GM12872 (cell line): Measurements from ENCODE around the gene COX6A1.

ENCODE experiments used
- CTCF ChIP-seq: IDR thresholded peaks from 3 replicates; pipeline ENCODE4 v1.5.1; 2011; ENCODE audit warnings: low read depth, mild to moderate bottlenecking, low read length, moderate library complexity; ENCODE audit not compliant: insufficient read depth

Gene COX6A1

DNA sequence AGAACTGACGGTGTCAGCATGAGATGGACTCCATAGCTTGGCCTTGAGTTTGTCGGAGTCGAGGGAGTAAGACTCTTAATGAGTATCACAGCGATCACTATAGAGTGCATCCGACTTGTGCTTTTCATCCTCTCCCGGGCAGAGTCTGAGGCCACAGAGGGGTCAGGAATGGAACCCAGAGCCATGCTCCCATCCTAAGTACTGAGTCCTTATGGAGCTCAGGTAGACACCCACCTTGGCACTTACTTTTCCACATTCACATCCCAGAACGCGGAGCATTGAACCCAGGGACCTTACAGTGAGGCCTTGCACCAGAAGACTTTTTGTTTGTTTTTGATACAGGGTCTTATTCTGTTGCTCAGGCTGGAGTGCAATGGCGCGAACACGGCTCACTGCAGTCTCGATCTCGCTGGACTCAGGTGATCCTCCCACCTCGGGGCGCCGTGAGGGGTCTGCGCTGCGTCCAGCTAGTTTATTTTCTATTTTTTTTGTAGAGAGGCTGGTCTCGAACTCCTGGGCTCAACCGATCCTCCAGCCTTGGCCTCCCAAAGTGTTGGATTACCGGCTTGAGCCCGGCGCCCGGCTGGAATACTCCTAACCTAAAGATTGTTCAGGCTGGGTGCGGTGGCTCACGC lies 32.4 kb downstream of the COX6A1 start:
- TF ChIP-seq CTCF, result no peak

DNA sequence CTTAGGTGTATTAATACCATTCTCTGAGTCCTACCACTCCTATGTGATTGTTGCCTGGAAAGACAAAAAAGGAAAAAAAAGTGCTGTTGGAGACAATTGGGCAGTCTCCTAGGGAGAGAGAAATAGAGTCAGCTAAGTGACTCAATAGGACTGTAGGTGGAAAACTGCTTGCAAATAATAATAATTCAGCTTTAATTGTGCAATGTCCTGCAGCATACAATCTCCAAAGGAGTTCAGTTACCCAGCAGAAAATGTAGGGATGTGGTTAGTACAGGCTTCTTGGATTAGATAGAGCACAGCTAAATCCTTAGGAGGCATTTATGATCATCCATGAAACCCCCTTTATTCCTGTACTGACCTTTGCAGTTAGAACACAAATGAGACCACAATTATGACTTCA lies 34.6 kb downstream of the COX6A1 start:
- no peak for TF ChIP-seq CTCF

DNA sequence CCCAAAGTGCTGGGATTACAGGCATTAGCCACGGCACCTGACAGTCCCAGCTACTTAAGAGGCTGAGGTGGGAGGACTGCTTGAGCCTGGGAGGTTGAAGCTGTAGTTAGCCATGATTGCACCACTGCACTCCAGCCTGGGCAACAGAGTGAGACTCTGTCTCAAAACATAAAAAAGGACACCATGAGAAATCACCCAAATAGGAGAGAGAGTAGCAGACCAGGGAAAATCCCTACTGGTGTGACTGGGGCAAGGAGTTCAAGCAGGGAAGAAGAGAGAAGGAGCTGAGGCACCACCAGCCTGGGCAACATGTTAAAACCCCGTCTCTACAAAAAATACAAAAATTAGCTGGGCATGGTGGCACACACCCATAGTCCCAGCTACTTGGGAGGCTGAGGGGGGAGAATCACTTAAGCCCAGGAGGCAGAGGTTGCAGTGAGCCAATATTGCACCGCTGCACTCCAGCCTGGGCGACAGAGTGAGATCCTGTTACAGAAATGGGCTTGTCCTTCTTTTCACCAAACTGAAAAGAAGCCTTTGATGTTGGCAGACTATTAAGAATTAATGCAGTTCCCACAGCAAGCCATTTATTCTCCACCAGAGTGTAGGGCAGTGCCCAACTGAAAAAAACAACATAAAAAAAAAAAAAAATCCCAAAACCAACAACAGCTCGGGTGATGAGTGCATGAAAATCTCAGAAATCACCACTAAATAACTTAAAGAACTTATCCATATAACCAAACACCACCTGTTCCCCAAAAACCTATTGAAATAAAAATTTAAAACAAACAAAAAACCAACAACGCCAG lies 36.1 kb downstream of the COX6A1 start:
- no peak for TF ChIP-seq CTCF

DNA sequence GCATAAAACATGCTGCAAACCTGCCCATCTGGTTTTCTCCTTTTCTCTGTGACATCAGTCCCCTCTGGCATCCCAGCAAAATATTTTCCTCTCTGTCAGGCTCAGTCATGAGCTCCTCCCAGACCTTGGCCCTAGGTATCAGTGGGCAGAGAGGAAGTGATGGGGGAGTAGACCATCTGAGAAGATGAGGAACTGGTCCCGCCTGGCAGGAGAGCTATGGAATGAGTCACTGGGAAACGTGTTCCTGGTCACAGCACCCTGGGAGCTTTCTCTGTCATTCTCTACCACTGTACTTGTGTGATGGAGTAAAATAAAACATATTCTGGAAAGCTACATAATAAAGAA lies 36.7 kb downstream of the COX6A1 start:
- TF ChIP-seq CTCF, result no peak

- no peak for TF ChIP-seq CTCF
These were observed 37.7 kb downstream of the COX6A1 start for GRCh38 chr12:120475643-120476042.

DNA sequence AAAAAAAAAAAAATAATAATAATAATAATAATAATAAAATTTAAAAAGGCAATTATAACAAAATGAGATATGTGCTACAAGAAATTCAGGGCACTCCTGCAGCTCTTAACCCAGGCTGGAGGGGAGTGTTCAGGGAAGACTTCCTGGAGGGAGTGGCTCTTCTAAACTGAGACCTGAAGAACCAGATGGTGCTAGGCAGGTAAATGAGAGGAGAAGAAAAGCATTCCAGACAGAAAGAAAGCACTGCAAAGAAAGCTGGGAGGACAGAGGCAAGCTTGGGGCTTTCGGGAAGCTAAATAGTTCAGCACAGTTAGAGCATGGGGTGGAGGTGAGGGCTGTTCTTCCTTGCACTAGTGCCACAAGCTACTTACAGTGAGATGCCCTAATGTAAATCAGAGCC lies 41.5 kb downstream of the COX6A1 start:
- no peak for TF ChIP-seq CTCF

DNA sequence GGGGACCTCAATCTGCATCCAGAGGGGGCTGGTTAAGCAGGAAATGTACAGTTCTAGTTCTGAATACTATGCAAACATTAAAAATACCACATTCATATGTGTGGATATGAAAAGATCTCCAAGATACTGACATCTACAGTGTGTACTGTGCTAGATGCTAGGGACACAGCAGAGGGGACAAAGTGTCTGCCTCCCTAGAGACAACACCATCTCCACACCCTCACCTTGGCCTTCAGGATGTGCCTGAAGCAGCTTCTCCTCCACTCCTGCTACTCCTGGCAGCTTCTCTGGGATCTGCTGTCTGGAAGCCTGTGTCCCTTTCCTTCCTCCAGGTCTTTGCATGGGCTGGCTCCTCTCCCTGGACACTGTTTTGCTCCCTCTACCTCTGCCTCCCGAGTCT lies 42.3 kb downstream of the COX6A1 start:
- no peak for TF ChIP-seq CTCF
